ENCODE measurements around the gene CELF5.
"Not testable (repeated sequence)": the region's sequence is repeated elsewhere in the genome, so short reads cannot be mapped to it uniquely, and the experiment has no call there.

CELF5 gene

DNA sequence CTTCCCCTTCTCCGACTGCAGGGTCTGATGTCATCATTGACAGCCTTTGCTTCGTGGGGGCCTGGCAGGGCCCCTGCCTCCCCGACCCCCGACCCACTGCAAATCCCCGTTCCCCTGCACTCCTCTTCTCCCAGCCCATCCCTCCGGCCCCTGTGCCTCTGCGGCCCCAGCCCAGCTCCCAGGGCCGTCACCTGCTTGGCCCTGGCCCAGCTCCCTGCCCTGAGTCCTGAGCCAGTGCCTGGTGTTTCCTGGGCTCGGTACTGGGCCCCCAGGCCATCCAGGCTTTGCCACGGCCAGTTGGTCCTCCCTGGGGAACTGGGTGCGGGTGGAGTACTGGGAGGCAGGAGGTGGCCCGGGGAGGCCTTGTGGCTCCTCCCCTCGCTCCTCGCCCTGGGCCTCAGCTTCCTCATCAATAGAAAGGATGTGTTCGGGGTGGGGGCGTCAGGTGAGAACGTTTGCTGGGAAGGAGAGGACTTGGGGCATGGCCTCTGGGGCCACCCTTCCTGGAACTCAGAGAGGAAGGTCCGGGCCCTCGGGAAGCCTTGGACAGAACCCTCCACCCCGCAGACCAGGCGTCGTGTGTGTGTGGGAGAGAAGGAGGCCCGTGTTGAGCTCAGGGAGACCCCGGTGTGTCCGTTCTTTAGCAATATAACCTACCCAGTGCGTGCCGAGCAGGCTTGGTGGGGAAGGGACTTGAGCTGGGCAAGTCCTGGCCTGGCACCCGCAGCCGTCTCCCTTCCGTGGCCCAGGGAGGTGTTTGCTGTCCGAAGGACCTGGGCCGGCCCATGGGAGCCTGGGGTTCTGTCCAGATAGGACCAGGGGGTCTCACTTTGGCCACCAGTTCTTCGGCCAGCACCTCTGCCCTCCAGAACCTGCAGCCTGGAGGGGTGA, 15.9 kb upstream of the CELF5 start:
- no peak for ATAC-seq

DNA sequence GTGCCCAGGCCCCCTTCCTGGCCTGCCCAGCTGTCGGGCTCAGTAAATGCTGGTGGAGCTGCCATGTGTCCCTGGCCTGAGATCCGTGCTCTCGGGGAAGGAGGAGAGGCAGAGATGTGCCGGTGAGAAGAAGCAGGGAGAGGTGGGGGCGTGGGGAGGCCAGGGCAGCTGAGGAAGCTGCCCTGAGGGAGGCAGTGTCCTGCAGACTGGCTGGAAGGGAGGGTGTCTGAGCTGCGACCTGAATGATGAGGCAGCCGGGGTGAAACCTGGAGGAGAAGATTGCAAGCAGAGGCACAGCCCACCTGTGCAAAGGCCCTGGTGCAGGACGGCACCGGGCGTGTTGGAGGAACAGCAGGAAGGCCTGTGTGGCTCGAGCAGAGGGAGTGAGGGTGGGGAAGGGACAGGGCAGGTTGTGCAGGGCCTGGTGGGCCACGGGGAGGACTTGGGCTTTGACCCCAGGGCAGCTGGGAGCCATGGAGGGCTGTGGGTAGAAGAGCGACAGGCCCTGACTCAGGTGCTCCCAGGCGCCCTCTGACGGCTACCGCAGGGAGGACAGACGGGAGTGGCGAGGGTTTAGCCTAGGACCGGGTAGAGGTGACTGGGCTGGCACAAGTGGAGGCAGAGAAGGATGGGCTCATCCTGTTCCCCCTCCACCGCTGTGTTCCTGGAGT, 14.0 kb upstream of the CELF5 start:
- ATAC-seq: peak; percentile 87 to 88

DNA sequence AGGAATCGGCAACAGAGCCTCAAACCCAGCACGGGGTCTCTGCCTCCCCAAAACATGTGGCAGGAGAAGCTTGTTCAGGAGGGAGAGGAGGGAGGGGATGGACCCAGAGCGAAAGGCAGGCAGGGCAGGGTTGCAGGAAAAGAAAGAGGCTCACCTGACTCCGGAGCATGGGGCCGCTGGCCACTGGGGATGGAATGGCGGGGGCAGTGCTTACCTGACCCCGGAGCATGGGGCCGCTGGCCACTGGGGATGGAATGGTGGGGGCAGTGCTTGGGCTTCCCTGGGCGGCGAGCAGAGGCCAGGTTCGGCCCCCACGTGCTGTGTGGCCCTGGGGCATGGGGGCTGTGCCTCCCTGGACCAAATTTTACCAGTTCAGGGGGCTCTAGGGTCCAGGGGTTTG, 13.3 kb upstream of the CELF5 start:
- ATAC-seq: no peak

DNA sequence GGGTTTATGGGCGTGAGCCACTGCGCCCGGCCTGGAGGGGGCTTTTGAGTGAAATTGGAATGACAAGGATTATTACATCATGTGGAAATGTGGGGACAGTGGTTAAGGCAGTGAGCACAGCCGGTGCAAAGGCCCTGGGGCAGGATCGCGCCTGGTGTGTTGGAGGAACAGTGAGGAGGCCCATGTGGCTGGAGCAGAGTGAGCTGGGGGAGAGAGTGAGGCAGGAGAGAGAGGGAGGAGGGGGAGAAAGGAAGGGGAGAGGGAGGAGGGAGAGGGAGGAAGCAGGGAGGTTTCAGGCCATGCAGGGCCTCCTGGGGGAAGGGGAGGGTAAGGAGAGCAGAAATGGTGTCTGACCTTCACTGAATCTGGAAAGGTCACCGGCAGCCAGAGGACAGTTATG, 11.3 kb upstream of the CELF5 start:
- ATAC-seq: no peak

GRCh38 chr19:3216874-3217273, 7.6 kb upstream of the CELF5 start:
- ATAC-seq: no peak

DNA sequence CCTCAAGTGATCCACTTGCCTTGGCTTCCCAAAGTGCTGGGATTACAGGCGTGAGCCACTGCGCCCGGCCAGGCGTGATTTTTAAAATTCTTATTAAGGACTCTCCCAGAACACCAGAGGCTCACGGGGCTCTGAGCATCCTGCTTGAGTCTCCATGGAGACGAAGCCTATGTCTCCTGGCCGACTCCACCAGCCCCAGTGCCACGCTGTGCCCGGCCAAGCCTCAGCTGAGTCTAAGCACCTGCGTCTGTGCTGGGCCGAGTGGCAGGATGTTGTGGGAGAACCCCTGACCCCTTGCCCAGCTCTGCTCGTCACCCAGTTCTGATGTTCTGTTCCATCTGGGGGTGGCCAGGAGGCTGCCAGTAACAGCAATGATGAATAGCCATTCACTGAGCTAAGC, 3.9 kb upstream of the CELF5 start:
- no peak for ATAC-seq

- not testable (repeated sequence) for ATAC-seq
These were observed 2.9 kb upstream of the CELF5 start for GRCh38 chr19:3221576-3221975.

DNA sequence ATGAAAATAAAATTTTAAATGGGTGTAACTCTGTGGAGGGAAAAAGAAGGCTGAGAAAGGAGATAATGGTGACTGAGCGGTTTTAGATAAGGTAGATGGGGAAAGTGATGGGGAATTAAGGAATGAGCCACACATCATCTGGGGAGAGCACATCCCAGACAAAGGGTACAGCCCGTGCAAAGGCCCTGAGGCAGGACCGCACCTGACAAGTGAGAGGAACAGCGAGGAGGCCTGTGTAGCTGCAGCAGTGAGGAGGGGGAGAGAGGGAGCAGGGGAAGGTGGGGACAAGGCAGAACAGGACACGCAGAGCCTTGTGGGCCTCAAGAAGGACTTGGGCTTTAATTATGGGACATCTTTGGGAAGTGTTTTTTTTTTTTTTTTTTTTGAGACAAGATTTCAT, 1.8 kb upstream of the CELF5 start:
- ATAC-seq: no peak

DNA sequence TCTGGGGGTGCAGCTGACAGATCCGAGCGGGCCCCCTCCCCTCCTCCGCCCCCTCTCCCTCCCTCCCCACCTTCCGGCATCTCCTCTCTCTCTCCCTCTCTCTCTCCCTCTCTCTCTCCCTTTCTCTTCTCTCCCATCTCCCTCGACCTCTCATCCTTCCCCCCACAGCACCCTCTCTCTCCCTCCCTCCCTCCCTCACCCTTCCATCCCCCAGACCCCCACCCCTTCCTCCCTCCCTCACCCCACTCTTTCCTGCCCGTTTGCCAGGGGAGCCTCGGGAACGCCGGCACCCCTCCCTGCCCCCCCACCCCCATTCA, 666 bp downstream of the CELF5 start:
- ATAC-seq: no peak

DNA sequence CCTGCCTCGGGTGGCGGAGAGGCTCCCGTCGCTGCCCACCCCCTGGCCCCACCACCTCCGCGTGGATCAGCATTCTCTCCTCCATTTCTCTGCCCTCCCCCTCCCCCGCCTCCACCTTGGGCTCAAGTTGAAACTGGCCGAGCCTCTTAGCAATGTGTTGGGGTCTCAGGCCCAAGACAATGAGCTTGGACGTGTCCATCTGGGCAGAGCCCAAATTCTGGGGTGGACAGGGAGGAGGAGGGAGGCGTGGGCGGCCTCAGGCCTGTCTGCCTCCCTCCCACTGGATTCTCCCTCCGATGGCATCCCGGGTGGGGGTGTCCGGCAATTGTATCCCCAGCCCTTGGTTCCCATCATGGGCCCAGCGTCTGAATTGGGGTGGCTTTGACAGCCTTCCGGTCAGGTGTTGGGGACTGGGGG, 1.2 kb downstream of the CELF5 start:
- ATAC-seq: no peak

DNA sequence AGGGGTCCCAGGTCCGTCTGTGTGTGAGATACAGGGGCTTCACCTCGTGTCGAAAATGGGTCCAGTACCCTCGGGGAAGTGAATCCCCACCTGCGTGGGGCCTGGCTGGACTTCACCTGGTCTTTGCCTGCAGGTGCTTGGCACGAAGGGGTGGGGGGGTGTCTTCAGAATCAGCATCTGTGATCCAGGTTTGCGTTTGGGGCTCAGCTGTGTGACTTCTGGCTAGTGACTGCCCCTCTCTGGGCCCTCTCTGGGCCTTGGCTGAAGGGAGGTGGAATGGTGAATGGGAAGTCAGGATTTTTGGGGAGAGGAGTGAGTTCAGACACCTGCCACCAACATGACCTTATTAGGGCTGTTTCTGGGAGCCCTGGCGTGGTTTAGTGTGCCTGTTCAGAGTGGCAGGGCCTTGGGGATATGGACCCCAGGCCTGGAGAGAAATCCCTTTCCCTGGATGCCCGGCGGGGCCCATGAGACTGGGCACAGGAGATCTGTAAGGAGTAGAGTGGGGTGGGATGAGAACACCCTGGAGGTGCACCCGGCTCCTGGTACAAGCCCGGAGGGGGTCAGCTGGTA, 2.7 kb downstream of the CELF5 start:
- no peak for ATAC-seq

GRCh38 chr19:3229346-3229743, 4.9 kb downstream of the CELF5 start:
- ATAC-seq: no peak

GRCh38 chr19:3229888-3230496, 5.5 kb downstream of the CELF5 start:
- no peak for ATAC-seq

DNA sequence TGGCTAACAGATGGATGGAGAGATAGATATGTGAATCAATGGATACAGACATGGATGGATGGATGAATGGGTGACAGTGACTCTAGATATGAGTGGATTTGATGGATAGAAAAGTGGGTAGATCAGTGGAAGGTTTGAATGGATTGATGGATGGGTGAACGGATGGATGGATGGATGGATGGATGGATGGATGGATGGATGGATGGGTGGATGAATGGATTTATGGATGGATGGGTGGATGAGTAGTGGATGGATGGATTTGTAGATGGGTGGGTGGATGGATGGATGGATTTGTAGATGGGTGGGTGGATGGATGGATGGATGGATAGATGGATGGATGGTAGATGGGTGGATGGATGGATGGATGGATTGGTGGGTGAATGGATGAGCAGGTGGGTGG, 6.8 kb downstream of the CELF5 start:
- no peak for ATAC-seq

DNA sequence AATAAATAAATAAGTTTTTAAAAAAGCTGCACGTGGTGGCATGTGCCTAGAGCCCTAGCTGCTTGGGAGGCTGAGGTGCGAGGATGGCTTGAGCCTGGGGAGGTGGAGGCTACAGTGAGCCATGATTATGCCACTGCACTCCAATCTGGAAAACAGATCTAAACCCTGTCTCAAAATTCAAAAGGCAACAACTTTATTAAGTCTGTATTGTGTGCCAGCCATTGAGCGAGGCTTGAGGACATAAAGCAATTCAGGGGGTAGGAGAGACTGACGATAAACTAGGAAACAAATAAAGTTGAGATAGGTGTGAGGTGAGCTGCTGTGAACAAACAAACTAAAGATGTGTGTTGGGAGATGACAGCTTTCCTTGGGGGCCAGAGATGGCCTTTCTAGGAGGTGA, 8.7 kb downstream of the CELF5 start:
- no peak for ATAC-seq

DNA sequence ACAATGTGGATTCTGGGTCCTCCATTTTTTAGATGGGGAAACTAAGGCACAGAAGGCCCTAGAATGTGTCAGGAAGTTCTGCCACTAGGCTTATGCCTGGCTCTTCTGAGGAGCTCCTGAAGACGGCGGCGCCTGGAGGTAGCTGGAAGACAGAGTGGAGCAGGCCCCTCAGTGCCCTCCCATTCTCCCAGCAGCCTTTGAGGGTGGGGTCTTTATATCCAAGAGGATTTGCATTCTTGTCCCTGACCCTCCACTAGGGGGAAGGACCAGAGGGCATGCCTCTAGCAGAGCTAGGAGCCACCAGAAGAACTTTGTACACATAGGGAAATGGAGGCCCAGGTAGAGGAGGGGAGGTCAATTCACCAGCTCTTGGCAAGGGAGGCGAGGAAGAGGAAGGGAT, 9.4 kb downstream of the CELF5 start:
- ATAC-seq: no peak

DNA sequence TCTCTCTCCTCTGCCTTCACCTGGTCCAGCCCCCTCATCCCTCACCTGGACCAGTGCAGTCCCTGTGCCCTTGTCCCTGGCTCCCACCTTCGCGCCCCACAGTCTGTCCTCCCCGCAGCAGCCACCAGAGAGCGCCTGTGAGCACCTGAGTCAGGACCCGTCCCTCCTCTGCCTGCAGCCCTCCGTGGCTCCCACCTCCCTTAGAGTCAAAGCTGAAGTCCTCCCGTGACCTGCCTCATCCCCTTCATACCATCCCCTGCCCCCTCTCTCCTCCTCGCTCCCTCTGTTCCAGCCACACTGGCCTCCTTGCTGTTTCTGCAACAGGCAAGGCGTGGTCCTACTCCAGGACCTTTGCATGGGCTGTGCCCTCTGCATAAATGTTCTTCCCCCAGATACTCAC, 10.3 kb downstream of the CELF5 start:
- ATAC-seq: no peak

GRCh38 chr19:3235604-3236003, 11.1 kb downstream of the CELF5 start:
- ATAC-seq: not testable (repeated sequence)

DNA sequence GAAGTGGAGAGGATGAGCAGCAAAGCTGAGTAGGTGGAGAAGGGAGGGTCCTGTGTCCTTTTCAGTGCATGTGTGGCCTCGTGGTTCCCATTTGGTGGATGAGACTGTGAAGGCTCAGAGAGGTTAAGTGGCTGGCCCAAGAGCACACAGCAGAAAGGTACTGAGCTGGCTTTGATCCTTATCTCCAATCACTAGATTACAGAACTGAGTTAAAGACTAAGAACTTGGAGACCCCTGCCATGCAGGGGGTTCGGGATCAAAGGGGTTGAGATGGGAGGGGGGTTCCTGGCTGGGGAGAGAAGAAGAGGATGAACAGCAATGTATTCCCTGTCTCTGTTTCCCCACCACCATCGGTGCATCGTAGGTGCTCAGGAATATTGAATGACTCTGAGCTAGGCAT, 11.8 kb downstream of the CELF5 start:
- ATAC-seq: no peak

GRCh38 chr19:3238066-3238561, 13.7 kb downstream of the CELF5 start:
- no peak for ATAC-seq

DNA sequence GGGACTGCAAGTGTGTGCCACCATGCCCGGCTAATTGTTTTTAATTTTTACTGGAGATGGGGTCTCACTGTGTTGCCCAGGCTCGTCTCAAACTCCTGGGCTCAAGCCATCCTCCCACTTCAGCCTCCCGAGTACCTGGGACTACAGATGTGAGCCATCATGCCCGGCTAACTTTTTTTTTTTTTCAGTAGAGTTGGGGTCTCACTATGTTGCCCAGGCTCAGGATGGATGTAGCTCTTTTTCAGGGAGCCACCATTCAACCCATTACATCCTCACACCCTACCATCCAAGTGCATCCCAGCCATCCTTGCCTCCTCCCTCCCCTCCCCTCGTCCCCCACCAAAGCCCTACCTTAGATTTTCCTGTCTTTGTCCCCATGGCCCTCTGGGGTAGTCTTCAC, 14.9 kb downstream of the CELF5 start:
- ATAC-seq: no peak

GRCh38 chr19:3243819-3244700, 19.6 kb downstream of the CELF5 start:
- no peak for ATAC-seq

DNA sequence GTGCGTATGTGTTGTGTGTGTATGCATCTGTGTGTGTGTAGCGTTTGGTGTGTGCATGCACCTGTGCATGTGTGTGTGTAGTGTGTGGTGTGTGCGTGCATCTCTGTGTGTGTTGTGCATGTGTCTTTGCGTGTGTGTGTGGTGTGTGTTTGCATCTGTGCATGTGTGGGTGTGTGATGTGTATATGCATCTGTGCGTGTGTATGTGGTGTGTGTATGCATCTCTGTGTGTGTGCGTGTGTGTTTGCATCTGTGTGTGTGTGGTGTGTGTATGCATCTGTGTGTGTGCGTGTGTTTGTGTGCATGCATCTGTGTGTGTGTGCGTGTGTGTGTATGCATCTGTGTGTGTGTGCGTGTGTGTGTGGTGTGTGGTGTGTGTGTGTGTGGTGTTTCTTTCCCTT, 20.6 kb downstream of the CELF5 start:
- no peak for ATAC-seq

All from activated CD4-positive, CD25-positive, alpha-beta regulatory T cell treated with anti-CD3 and anti-CD28 coated beads, Interleukin-2, amount 50 U/mL, for 24 hours (primary cell).